Thyroid gland (tissue), 4 donors: ENCODE data around the gene CDK10. TPM values are rescaled to one million over a fixed set of nuclear protein-coding genes. Genes with fewer than 3 reads are reported as not detected.

Source experiments
- DNase-seq, 2 donors: peaks; one replicate each; pipeline ENCODE4 v3.0.0-alpha.2; 2019
- H3K27ac ChIP-seq, 3 donors: fragments of 200-600 bp; sonication (generic); 1 replicate in 2 of 3; 2 replicates in 1 of 3; pipeline ENCODE4 v1.5.1; 2016 to 2019; ENCODE audit warnings: mild to moderate bottlenecking in 1 of 3, moderate library complexity in 1 of 3
- H3K27me3 ChIP-seq: fragments of 200-600 bp; sonication (generic); one replicate; pipeline ENCODE4 v1.5.1; 2019
- H3K36me3 ChIP-seq, 2 donors: fragments of 200-600 bp; sonication (generic); one replicate each; pipeline ENCODE4 v1.5.1; 2016 to 2019
- H3K4me1 ChIP-seq, 2 donors: fragments of 200-600 bp; sonication (generic); one replicate each; pipeline ENCODE4 v1.5.1; 2017 to 2019
- H3K4me3 ChIP-seq, 3 donors: fragments of 200-600 bp; sonication (generic); replicated peaks in 1 of 3; 1 replicate in 2 of 3; 2 replicates in 1 of 3; pipeline ENCODE4 v1.5.1; 2016; ENCODE audit warnings: mild to moderate bottlenecking in 1 of 3
- H3K9me3 ChIP-seq: fragments of 200-600 bp; sonication (generic); one replicate; pipeline ENCODE4 v1.5.1; 2017
- CTCF ChIP-seq, 6 experiments: fragments of 200-600 bp in 3 of 6; fragments of 450-650 bp in 3 of 6; sonication (generic) in 3 of 6; IDR thresholded peaks; one replicate each; pipeline ENCODE4 v1.5.1; 2016 to 2019; ENCODE audit warnings: antibody characterized with exemption in 6 of 6, mild to moderate bottlenecking in 2 of 6, inconsistent platforms in 1 of 6, moderate library complexity in 1 of 6
- POLR2A ChIP-seq, 2 donors: fragments of 450-650 bp; IDR thresholded peaks; one replicate each; pipeline ENCODE4 v1.6.1; 2017; ENCODE audit warnings: antibody characterized with exemption in 2 of 2, mild to moderate bottlenecking in 2 of 2, moderate library complexity in 1 of 2
- WGBS, 2 donors: methylation state at CpG; one replicate each; pipeline ENCODE4 v1.1.5; 2017; 5-methylcytosine and 5-hydroxymethylcytosine counted together
- intact Hi-C: fragments of 100-400 bp; cut with DNase I; formaldehyde crosslinking; loops from one replicate; pipeline ENCODE4 v1.15.1; 2023
- total RNA-seq, 4 donors: library from RNA; depleted of rRNA; stranded (reverse); fragments of >200 nt; gene quantifications; one replicate each; pipeline ENCODE4 v1.2.3, GENCODE V29; 2016

CDK10 gene, protein sequence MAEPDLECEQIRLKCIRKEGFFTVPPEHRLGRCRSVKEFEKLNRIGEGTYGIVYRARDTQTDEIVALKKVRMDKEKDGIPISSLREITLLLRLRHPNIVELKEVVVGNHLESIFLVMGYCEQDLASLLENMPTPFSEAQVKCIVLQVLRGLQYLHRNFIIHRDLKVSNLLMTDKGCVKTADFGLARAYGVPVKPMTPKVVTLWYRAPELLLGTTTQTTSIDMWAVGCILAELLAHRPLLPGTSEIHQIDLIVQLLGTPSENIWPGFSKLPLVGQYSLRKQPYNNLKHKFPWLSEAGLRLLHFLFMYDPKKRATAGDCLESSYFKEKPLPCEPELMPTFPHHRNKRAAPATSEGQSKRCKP
- 100 to 1,000 TPM in 1 of 4 donors, 10 to 100 TPM in 3; 88.7 to 109 (median 91.3) TPM for total RNA-seq

- TF ChIP-seq POLR2A (IDR thresholded peaks at IDR 0.05) (peak; percentile 61 to 89), CTCF (IDR thresholded peaks at IDR 0.05) (no peak)
- no peaks in the 10 kb centered on the region for H3K9me3 ChIP-seq
- peaks cover 8 to 11% of the 10 kb centered on the region in 2 donors for H3K4me1 ChIP-seq
- H3K27me3 ChIP-seq: no peaks in the 10 kb centered on the region
- peak; percentile 88 to 91 for DNase-seq
- H3K27ac ChIP-seq: peak within 1 kb of the TSS; percentile 78 to 84 (median 83)
- H3K36me3 ChIP-seq: peaks cover 4 to 10% of the 10 kb centered on the region in 2 donors
- peak within 1 kb of the TSS; percentile 59 to 77 (median 63) for H3K4me3 ChIP-seq
- intact Hi-C loops: no loop called here
- 0% methylated on average over 2 of the region's 67 CpGs; no CpG with 5 or more reads in 1 of the 2 donors for WGBS, 2 donors
These were observed at the start of gene CDK10 for GRCh38 chr16:89686520-89687091. TSS of gene CDK10 (plus strand) at chr16:89686689. CDS start at chr16:89686711, 22 bp downstream.

DNA sequence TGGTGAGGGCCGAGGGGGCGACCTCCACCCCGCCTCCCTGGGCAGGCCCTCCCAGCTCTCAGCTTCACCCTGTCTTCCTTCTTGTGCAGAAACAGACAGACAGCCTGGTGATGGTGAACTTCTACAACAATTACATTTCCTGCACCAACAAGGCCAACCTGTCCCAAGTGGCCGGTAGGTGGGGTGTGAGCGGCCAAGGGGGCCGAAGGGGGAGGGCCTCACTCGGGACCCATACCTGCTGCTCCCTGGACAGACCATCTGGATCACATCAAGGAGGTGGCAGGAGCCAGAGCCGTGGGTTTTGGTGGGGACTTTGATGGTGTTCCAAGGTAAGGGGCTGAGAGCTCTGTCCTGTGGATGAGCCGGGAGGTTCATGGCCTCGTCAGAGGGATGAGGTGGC, 49.1 kb upstream of the CDK10 start:
- Histone ChIP-seq H3K27me3 (no peaks in the 10 kb centered on the region), H3K4me1 (peaks cover 0 to 10% of the 10 kb centered on the region in 2 donors), H3K27ac (no peak overlapping the region), H3K36me3 (no peaks in the 10 kb centered on the region), H3K4me3 (no peak overlapping the region), H3K9me3 (no peaks in the 10 kb centered on the region)
- DNase-seq: no peak
- TF ChIP-seq CTCF (IDR thresholded peaks at IDR 0.05): no peak
- no peak for TF ChIP-seq POLR2A (IDR thresholded peaks at IDR 0.05)
- 66 to 73% methylated on average over 6 to 7 of the region's 10 CpGs for WGBS, 2 donors
- intact Hi-C loops: no loop called here

DNA sequence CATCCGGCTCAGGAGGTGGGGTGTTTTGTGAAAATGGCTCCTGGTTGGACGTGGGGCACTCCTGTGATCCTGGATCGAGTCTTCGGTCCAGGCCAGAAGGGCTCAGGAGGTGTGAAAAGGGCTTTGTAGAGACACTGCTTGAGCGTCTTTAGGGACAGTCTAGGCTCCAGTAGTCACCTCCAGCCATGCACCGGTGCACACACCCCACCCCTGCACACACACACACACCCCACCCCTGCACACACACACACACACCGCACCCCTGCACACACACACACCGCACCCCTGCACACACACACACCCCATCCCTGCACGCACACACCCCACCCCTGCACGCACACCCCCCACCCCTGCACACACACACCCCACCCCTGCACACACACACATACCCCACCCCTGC, 48.0 kb upstream of the CDK10 start:
- DNase-seq: no peak
- no peaks in the 10 kb centered on the region for H3K27me3 ChIP-seq
- no peak overlapping the region for H3K4me3 ChIP-seq
- no peak for TF ChIP-seq CTCF (IDR thresholded peaks at IDR 0.05)
- no peak for TF ChIP-seq POLR2A (IDR thresholded peaks at IDR 0.05)
- no peaks in the 10 kb centered on the region for H3K36me3 ChIP-seq
- 60 to 71% methylated on average over 10 of the region's 10 CpGs for whole genome bisulfite sequencing, 2 donors
- H3K9me3 ChIP-seq: no peaks in the 10 kb centered on the region
- intact Hi-C loops: no loop called here
- H3K4me1 ChIP-seq: peaks cover 0 to 10% of the 10 kb centered on the region in 2 donors
- no peak overlapping the region for H3K27ac ChIP-seq

DNA sequence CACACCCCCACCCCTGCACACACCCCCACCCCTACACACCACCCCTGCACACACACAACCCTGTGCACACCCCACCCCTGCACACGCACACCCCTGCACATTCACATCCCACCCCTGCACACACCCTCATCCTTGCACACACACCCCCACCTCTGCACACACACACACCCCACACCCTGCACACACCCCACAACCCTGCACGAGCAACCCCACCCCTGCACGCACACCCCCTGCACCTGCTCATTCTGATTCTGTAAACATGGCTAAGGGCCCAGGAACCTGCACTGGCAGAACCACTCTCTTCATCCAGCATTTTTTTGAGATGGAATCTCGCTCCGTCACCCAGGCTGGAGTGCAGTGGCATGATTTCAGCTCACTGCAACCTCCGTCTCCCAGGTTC, 47.1 kb upstream of the CDK10 start:
- Histone ChIP-seq H3K4me1 (peaks cover 0 to 10% of the 10 kb centered on the region in 2 donors), H3K36me3 (no peaks in the 10 kb centered on the region), H3K27ac (no peak overlapping the region), H3K9me3 (no peaks in the 10 kb centered on the region), H3K4me3 (no peak overlapping the region), H3K27me3 (no peaks in the 10 kb centered on the region)
- intact Hi-C loops: no loop called here
- WGBS, 2 donors: 60 to 61% methylated on average over 6 of the region's 6 CpGs
- no peak for DNase-seq
- TF ChIP-seq POLR2A (IDR thresholded peaks at IDR 0.05): no peak
- TF ChIP-seq CTCF (IDR thresholded peaks at IDR 0.05): no peak
